HFF-Myc (cell line): Measurements from ENCODE around the gene DESI2.
"Not testable (repeated sequence)": the region's sequence is repeated elsewhere in the genome, so short reads cannot be mapped to it uniquely, and the experiment has no call there.

ENCODE experiments used
- DNase-seq: peaks from one replicate; pipeline ENCODE4 v3.0.0-alpha.2; 2011; ENCODE audit warnings: low read depth; ENCODE audit errors: extremely low read depth
- H3K4me3 ChIP-seq: replicated peaks from 2 replicates; pipeline ENCODE4 v1.5.1; 2011; ENCODE audit warnings: low read depth, mild to moderate bottlenecking, control low read depth, low read length
- CTCF ChIP-seq: IDR thresholded peaks from 2 replicates; pipeline ENCODE4 v1.5.1; 2012; ENCODE audit warnings: mild to moderate bottlenecking, low read depth, low read length, control low read depth; ENCODE audit errors: missing control alignments

DESI2 gene

GRCh38 chr1:244653439-244654107, 647 bp downstream of the DESI2 start:
- TF ChIP-seq CTCF: no peak
- no peak for DNase-seq
- H3K4me3 ChIP-seq: peak overlapping the region; percentile 93

GRCh38 chr1:244654108-244655038, 1.4 kb downstream of the DESI2 start:
- no peak for DNase-seq
- no peak for TF ChIP-seq CTCF
- peak overlapping the region; percentile 93 for H3K4me3 ChIP-seq

- no peak for TF ChIP-seq CTCF
- H3K4me3 ChIP-seq: peak overlapping the region; percentile 93
- DNase-seq: no peak
These were observed 2.3 kb downstream of the DESI2 start for GRCh38 chr1:244655186-244655585.

- H3K4me3 ChIP-seq: no peak overlapping the region
- TF ChIP-seq CTCF: no peak
- DNase-seq: no peak
These were observed 4.5 kb downstream of the DESI2 start for GRCh38 chr1:244657421-244657820.

GRCh38 chr1:244659694-244660093, 6.8 kb downstream of the DESI2 start:
- DNase-seq: no peak
- no peak overlapping the region for H3K4me3 ChIP-seq
- TF ChIP-seq CTCF: no peak

- TF ChIP-seq CTCF: no peak
- no peak for DNase-seq
- H3K4me3 ChIP-seq: no peak overlapping the region
These were observed 7.7 kb downstream of the DESI2 start for GRCh38 chr1:244660595-244660994.

- not testable (repeated sequence) for H3K4me3 ChIP-seq, DNase-seq
These were observed 8.8 kb downstream of the DESI2 start for GRCh38 chr1:244661569-244662312.
